ENCODE results near the gene ARMH2. TPM values are rescaled to one million over a fixed set of nuclear protein-coding genes. Genes with fewer than 3 reads are reported as not detected.

Gene ARMH2
- total and polyA plus RNA-seq, 2 experiments from 2014 or later = not detected

DNA sequence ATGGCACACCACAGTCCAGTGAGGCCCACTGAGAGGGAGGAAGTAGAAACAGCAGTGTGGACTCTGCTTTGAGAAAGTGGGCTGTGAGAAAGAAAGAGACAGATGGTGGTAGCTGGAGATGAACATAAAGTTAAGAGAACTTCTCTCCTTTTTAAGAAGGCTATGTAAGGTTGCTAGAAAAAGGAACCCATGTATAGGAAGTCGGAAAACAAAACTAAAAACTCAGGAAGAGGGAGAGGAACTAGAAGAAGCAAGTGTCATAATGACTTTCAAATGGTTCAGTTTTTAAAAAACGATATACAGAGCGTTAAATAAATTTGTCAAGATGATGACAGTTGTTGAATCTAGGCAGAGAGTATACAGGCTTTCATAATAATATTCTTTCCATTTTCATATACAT is 49.4 kb downstream of the ARMH2 start (continued):
- TF ChIP-seq EZH2 (IDR thresholded peaks at IDR 0.05; ENCODE audit: low read depth, unreplicated experiment) = no peak

Other genes with a start within 250 kb of the ARMH2 start
- 1.0 and 1.4 TPM in 2 replicates for gene KIAA0319, start 152.7 kb downstream of the ARMH2 start, total RNA-seq (2014; rRNA removed; shearing (Covaris generic))
- 0.44 and 0.54 TPM in 2 replicates for gene KIAA0319, start 152.7 kb downstream of the ARMH2 start, polyA plus RNA-seq (2016; fragmentation: Nextera tagmentation; extraction: Ambion mirVana)
- gene TDP2, start 132.0 kb downstream of the ARMH2 start, total RNA-seq (2014; rRNA removed; shearing (Covaris generic)) = 47.8 and 64.5 TPM in 2 replicates
- 41.8 and 46.8 TPM in 2 replicates for gene TDP2, start 132.0 kb downstream of the ARMH2 start, polyA plus RNA-seq (2016; fragmentation: Nextera tagmentation; extraction: Ambion mirVana)
- gene ACOT13, start 131.8 kb downstream of the ARMH2 start, total RNA-seq (2014; rRNA removed; shearing (Covaris generic)) = 17.4 and 17.8 TPM in 2 replicates
- gene ACOT13, start 131.8 kb downstream of the ARMH2 start, polyA plus RNA-seq (2016; fragmentation: Nextera tagmentation; extraction: Ambion mirVana) = 175 and 190 TPM in 2 replicates
- gene C6orf62, start 79.8 kb downstream of the ARMH2 start, total RNA-seq (2014; rRNA removed; shearing (Covaris generic)) = 78.4 and 79.9 TPM in 2 replicates
- gene C6orf62, start 79.8 kb downstream of the ARMH2 start, polyA plus RNA-seq (2016; fragmentation: Nextera tagmentation; extraction: Ambion mirVana) = 63.1 and 66.7 TPM in 2 replicates
- gene GMNN, start 24.0 kb downstream of the ARMH2 start, total RNA-seq (2014; rRNA removed; shearing (Covaris generic)) = 88.2 and 89.1 TPM in 2 replicates
- 183 and 202 TPM in 2 replicates for gene GMNN, start 24.0 kb downstream of the ARMH2 start, polyA plus RNA-seq (2016; fragmentation: Nextera tagmentation; extraction: Ambion mirVana)
- 22.5 TPM in 2 replicates for gene RIPOR2, start 137.0 kb upstream of the ARMH2 start, total RNA-seq (2014; rRNA removed; shearing (Covaris generic))
- 8.8 and 9.5 TPM in 2 replicates for gene RIPOR2, start 137.0 kb upstream of the ARMH2 start, polyA plus RNA-seq (2016; fragmentation: Nextera tagmentation; extraction: Ambion mirVana)

Measured in GM23338 (cell line).